GM03348 (cell line): Measurements from ENCODE around the gene TBX6.
"Not testable (repeated sequence)": the region's sequence is repeated elsewhere in the genome, so short reads cannot be mapped to it uniquely, and the experiment has no call there.

Experiments used
- DNase-seq: peaks from one replicate; pipeline ENCODE4 v3.0.0; 2012; ENCODE audit warnings: low spot score

Gene TBX6

DNA sequence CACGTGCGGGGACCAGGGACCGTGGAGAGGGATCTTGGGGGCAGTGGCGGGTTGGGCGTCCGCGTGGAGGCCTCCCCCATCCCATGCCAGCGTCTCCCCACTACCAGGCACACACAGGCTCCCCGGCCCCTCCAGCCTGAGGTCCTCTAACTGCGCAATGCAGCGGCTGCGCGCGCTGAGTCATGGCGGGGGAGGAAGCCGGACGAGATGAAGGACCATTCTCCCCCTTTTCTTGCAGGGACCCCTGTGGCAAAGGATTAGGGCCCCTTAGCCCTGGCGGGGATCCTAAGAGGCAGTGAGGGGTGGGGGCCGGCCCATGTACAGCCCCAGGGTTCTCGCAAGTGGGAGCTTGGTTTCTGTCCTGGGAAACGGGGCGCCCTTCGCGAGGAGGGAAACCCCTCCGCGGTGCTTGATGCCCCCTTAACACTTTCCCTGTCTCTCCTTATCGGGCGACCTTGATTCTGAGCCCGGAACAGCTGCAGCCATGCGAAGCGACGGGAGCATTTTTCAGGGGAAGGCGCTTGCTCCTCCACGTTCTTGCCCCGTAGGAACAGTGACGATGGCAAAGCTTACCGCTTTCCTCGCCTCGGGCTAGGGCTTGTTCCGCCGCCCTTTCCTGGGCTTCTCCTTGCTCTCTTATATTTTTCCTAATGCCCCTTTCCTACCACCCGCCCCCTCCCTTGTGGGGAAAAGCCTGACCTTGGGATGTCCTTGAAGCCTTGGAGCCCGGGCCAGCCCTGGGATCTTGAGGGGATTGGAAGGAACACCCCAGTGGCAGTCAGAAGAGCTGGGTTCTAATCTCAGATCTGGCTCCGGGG is 25.6 kb downstream of the TBX6 start:
- peak; percentile 77 for DNase-seq

DNA sequence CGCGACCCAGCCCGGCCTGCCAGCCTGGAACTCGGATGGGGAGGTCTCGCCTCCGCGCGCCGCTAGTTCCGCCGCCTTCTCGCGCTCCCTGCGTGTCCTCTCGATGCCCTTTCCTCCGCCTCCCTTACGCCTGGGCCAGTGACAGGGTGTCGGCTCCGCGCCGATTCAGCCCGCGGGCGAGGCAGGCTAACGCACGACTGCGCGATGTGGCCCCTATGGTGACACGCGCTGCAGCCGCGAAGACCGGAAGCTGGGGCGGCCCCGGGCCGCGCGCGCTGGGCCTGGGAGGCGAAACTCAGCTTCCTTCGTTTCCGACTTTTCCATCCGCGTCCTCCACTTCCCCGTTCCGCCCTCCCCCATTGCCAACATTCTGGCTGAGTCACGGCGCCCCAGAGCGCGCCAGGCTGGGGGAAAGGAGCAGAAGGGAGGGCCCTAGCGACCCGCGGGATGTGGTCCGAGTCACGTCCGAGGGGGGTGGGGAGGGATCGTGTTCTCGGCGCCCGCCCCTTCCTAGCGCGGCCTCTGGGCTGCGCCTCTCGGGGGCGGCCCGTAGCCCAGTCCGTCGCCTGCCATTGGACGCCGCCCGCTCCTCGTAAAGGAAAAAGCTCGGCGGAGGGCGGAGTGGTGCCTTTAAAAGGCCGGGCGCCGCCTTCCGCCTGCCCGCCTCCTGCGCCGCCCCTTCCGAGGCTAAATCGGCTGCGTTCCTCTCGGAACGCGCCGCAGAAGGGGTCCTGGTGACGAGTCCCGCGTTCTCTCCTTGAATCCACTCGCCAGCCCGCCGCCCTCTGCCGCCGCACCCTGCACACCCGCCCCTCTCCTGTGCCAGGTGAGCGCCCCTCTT is 26.4 kb downstream of the TBX6 start, which contains the start of gene ALDOA:
TSS of gene ALDOA (plus strand) at position 659 of the 841 bp plus-strand sequence. CDS start 1,138 bp downstream, outside the sequence.
- DNase-seq: peak; percentile 98

DNA sequence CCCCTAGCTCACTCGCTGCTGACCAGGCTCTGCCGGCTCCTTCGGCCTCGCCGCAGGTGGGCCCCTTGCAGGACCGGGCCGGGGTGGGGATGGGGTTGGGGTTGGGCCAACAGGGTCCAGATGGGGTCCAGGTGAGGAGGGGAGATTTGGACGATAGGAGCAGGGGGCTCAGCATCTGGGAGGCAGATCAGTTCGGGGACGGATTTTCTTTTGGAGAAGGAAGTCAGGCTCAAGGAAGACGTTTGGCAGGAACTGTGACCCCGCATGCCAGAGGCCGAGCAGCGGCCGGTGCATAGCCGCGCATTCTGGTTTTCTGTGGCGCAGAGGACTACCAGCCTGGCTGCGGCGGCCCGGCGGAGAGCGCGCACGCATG is 27.0 kb downstream of the TBX6 start:
- DNase-seq: peak; percentile 32

DNA sequence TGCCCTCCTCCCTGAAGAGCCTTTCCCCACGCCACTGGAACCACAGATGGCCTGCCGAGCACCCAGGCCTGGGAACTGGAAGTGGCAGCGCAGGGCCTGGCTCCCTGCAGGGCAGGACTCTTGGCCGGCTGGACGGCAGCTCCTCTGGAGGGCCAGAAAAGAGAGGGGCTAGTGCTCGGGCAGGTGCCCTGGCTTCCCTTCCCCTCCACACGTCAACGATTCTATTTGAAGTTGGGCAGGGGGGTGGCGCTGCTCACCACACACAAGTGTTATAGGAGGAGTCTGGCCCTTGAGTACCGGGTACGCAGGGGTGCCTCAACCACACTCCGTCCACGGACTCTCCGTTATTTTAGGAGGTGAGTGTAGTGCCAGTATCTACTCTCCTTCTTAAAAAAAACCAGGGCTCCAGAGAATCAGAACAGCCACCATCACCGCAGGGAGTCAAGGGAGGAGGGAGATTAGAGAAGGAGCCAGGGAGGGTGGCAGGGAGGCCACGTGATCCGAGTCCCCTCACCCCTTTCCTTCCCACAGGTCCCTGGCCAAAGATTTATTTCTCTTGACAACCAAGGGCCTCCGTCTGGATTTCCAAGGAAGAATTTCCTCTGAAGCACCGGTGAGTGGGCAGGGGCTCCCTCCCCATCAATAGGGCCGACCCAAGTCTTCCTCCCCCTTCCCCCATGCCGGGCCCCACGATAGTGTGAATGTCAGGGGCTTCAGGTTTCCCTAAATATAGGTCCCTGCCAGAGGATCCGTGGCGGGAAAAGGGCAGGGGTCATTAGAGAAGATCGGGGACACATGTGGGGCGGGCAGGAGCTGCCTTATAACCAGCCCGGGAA is 27.6 kb downstream of the TBX6 start:
- peak; percentile 61 for DNase-seq

DNA sequence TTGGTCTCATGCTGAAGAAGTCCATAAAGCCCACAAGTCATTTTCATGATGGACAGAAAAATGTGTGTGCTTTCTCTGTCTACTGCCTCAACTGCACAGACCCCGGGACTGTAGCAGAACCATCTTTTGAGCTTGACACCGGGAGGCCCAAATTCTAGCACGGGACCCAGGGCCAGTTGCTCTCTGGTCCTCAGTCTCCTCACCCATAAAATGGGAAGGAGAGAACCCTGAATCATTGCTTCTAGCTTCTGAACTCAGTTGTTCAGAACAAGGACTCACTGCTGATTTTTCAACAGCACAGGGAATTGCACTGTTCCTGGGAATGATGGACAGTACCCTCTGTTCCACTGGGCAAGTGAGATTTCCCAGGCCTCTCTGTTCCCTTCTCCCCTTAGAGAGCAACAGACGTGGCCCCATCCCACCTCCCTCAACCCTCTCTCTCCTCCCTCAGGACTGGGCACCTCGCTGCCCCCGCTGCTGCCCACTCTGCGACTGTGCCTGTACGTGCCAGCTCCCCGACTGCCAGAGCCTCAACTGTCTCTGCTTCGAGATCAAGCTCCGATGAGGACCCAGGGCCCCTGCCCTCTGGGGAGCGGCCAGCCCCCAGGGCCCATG is 28.3 kb downstream of the TBX6 start:
- DNase-seq: no peak

DNA sequence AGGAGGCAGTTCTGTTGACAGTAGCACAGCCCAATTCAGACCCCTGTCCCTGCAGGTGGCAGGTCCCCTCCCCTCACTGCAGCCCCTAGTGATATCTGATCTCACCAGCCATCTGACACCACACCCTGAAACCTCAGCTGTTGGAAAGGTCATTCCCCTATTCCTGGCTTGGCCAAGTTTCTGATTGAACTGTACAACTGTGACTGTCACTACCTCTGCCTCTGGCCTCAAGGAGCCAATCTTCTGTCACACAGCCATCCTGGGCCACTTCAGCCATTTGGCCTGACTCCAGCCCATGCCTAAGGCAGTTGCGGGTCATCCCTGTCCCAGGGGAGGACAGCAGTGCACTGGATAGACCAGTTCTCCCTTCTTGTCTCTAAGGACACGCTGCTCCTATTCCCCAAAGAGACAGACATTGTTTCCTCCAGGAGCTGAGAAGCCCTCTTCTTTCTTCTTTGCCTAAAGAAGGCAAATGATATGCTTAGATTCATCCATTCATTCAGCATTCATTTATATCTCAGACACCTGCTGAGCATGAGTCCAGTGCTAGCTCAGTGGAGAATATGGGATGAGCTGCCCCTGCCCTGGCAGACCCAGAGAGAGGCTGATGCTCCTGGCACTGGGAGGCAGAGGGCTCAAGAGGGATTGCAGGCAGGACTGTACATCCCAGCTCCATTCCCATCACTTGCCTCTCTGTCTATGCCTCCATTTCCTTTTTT is 30.7 kb downstream of the TBX6 start:
- no peak for DNase-seq

DNA sequence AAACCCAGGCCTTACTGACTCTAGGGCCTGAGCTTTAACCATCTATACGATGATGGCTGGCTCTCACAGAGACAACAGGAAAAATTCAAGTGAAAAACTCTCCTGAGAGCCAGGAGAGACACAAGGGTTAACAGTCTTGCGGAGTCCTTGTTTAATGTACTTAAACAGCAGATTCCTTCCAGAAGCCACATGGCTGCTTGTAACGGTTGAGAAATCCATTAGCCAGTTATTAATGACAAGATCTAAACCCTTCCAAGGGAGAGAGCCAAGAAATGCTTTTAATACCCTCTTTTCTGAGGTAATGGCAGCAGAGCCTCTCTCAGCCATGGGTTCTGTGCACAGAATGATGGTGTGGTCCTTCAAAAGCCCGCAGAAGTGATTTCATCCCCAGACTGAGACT is 31.4 kb downstream of the TBX6 start:
- no peak for DNase-seq

DNA sequence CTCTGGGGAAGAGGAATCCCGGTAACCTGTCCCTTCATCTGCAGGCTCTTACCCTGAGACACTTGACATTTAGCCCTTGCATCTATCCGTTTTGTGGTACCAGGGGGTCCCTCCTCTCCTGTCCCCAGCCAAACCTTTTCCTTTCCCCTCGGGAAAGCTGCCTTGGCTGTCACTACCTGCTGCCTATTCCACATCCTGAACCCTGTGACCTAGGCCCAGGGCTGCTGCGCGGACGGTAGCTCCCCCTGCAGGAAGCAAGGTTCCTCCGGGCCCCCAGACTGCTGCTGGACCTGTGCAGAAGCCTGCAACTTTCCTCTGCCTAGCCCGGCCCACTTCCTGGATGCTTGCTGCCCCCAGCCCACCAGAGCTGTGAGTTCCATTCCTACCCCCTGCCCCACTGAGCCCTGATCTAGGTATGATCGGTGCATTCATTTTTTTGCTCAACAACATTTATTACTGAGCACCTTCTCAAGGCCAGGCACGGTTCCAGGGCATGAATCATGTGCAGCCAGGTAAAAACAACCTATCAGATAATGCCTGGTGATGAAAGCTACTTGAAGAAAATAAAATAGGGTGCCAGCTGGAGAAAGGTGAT is 36.7 kb downstream of the TBX6 start:
- DNase-seq: no peak

DNA sequence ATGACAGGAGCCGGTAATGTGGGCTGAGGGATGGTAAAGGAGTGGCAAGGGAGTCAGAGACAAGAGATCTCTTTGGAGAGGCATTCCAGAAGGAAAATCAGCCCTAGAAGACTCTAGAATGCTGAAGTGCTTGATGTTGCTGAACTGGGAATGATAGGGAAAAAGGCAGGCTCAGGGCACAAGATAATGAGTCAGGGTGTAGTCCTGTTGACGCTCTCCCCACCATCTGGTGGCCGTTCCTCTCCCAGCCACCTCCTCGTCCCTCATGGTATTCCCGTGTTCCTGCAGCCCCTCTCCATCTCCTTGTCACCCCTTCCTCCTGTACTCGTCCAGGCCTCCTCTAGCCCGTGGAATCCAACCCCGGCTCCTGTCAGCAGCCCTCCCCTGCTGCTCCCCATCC is 37.3 kb downstream of the TBX6 start:
- no peak for DNase-seq

DNA sequence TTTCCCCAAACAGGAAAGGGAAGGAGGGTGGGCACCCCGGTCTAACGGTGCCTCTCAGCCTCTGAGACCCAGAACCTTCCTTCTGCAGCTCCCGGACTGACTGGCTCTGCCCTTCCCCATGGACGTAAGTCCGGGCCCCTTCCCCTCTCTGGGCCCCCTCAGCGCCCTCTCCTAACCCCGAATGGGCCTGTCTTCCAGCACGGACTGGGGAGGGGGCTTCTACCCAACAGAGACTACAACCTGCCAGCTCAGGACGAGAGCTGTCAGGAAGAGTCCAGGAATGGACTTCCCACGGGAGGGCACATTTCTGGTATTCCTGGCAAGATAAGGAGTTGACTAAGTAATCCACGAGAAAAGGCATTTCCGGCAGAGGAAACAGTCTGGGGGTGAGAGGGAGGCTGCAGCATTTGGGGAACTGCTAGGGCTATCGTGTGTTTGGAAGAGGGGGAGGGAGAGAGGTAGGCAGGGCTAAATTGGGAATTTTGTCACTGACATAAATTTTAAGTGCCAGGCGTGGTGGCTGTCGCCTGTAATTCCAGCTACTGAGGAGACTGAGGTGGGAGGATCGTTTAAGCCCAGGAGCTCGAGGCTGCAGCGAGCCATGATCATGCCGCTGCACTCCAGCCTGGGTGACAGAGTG is 38.2 kb downstream of the TBX6 start:
- DNase-seq: peak; percentile 71

DNA sequence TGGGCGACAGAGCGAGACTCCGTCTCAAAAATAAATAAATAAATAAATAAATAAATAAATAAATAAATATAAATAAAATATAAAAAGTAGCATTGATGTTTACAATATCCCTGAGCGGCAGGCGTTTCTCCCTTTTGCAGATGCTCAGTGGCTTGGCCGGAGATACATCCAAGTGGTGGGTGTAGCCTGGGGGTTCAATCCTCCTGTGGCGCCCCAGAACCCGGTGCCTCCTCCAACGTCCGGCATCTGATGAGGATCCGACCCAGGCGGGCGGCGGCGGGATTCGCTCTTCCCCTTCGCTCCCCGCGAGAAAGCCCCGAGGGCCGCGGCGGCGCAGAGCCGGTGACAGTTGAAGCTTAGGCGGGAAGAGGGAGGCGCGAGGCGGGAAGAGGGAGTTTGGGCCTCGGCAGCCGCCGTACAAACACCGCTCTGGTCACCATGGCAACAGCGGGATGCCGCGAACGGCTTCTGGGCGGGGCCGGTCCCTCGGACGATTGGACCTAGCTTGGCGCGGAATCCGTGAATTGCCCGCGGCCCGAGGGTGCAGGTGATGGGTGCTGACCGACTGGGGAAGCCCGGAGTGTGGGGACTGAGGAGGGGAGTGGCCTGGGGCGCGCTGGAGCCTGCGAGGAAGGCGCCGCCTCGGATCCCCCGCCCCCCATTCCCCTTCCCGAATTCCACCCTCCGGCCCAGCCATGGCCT is 38.9 kb downstream of the TBX6 start:
- DNase-seq: peak; percentile 97

DNA sequence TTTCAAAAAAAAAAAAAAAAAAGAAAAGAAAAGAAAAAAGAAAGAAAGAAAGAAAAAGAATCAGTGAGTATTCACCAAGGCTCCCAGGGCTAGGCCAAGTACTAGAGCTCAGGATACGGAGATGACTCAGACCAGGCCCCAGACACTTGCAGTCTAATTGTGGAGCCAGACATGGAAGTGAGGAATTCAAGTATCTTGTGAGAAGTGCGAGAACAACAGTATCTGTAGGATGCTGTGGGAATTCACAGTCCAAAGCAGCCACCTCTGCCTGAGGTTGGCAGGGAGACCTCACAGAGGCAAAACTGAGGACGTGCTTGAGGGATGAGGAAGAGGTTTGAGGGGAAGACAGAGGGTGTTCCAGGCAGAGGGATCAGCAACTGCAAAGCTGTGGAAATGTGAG is 40.2 kb downstream of the TBX6 start:
- peak; percentile 75 for DNase-seq

DNA sequence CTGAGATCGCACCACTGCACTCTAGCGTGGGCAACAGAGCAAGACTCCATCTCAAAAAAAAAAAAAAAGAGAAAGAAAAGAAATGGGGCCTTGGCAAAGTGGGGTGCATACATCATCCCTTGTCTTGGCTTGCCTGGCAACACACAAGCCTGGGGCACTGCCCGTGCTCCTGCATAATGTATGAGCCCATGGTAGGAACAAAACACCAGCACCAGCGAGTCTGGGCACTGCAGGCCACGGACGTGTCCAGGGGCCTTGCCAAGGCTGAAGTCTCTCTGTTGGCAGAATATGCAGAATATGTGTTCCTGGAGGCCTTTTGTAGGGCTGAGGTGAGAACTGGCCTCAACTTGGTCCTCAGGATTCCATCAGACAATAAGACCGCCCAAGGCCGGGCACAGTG is 41.9 kb downstream of the TBX6 start:
- DNase-seq: no peak

DNA sequence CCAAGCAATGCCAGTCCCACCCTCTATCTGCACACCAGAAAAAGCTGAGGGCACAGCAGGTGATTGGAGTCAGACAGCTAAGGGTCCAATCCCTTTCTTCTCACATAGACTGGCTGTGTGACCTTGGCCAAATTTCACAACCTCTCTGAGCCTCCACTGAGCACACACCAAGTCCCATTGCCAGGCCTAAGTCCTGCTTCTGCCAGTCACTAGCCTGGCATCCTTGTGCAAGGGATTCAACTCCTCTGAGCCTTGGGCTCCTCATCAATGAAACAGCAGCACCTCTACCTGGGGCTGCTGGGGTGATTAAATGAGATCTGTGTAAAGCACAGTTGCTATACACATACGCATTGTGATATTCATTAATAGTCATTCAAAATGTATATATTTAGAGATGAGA is 45.1 kb downstream of the TBX6 start:
- DNase-seq: no peak

DNA sequence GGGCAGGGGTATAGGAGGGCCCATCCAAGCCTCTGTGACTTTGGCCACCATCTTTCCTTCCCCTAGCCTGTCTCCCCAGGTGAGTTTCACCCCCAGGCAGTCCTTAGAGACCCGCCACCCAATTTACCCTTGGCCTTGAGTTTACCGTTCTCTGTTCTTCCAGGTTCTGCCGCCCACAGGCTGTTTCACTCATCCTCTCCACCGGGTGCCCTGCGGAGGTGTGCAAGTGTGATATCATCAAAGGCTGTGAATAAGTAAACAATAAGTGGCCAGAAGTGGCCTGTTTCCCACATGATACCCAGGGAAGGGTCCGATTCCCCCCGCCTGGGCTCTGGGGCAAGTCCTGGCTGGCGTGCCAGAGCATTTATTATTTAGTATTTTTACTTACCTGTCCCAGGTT is 45.5 kb downstream of the TBX6 start:
- DNase-seq: no peak

DNA sequence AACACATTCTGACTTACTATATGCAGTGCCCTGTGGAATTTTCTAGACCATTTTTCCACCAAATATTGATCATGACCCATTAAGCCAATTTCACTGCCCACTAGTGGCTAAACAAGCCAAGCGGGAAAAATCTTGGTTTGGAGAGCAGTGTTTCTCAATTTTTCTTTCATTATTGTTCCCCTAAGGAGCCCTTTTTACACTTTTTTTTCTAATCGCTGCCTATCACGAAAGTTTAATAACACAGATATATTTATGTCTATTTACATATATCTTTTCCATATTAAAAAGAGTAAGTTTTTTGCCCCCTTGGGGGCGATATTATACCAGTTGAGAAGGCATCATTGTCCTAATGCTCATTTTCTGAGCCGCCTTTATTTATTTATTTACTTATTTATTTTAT is 49.9 kb downstream of the TBX6 start:
- DNase-seq: peak; percentile 57

DNA sequence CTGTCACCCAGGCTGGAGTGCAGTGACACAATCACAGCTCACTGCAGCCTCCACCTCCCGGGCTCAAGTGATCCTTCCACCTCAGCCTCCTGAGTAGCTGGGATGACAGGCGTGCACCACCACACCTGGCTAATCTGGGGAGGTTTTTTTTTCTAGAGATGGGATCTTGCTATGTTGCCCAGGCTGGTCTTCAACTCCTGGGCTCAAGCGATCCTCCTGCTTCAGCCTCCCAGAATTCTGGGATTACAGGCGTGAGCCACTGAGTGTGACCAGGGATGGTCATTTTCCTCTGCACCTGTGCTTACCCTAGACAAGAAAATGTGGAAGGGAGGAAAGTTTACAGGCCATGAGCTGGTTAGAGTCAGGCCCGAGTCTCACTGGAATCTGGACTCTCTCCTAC is 51.0 kb downstream of the TBX6 start:
- not testable (repeated sequence) for DNase-seq

DNA sequence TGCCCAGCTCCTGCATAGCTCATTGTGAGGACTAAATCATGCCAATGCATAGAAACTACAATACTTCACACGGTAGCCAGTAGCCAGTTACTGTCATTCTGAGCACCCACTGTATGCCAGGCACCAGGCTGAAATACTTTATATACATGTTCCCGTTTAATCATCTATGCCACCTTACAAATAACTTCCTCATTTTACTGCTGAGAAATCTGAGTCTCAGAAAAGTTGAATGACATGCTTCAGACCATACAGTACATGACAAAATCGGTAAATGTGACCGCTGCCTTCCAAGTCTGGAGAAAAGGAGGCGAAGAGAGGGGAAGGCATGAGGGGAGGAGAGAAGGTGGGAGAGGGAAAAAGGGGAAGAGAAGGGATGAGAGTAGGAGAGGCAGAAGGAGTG is 51.5 kb downstream of the TBX6 start:
- DNase-seq: no peak
